Measurements from ENCODE around the gene IDH2. TPM values are rescaled to one million over a fixed set of nuclear protein-coding genes. Genes with fewer than 3 reads are reported as not detected.

The IDH2 gene
- total and polyA plus RNA-seq, 2 of the 4 experiments (the other 2 are of a cell fraction): 84.9 to 118 TPM

- H4K5ac ChIP-seq (ENCODE audit: low read depth, low read length): no peak overlapping the region
- intact Hi-C loops (cut with micrococcal nuclease): no loop called here
- BruUV-seq (replicated peaks): no TSS peak
- in situ Hi-C loops (cut with MboI; ENCODE audit: low sequenced_read_pairs): no loop called here
- H3K4ac ChIP-seq (ENCODE audit: low read depth, low read length): no peak overlapping the region
- H3K56ac ChIP-seq (ENCODE audit: extremely low read depth, insufficient read depth, low read length): no peak overlapping the region
- no peaks in the 10 kb centered on the region for H3K79me1 ChIP-seq (ENCODE audit: low read depth in 1 of 2, low read length in 2 of 2)
- H4K8ac ChIP-seq (ENCODE audit: low read depth in 2 of 2, low read length in 2 of 2): no peak overlapping the region
- H3K4me2 ChIP-seq (ENCODE audit: low read depth, low read length): no peak overlapping the region
- H3K36me3 ChIP-seq (ENCODE audit: control insufficient read depth, insufficient read depth, low read length): no peaks in the 10 kb centered on the region
- no peak overlapping the region for H2BK15ac ChIP-seq (ENCODE audit: low read depth, low read length)
- no peak for ATAC-seq (ENCODE audit: low read depth)
- no peaks in the 10 kb centered on the region; the same call in 1 of the 2 replicates for H3K9me3 ChIP-seq (ENCODE audit: control insufficient read depth, insufficient read depth, low read length)
- no peak overlapping the region for H3K14ac ChIP-seq (replicated peaks; ENCODE audit: low read depth, low read length)
- H3K27ac ChIP-seq (ENCODE audit: insufficient read depth, low read length): no peak overlapping the region
- H3K9ac ChIP-seq (ENCODE audit: low read depth, low read length): no peak overlapping the region
- CTCF ChIA-PET: no interaction called here
- peaks cover under 1% of the 10 kb centered on the region for H3K4me1 ChIP-seq (ENCODE audit: control insufficient read depth, insufficient read depth, low read length)
- H3K27me3 ChIP-seq (ENCODE audit: control insufficient read depth, insufficient read depth, low read length): peaks cover 20% of the 10 kb centered on the region
- no peak overlapping the region for H2BK5ac ChIP-seq (ENCODE audit: low read depth, low read length, poor library complexity, severe bottlenecking)
- no peak overlapping the region for H2BK20ac ChIP-seq (ENCODE audit: low read depth, low read length)
- 100% methylated on average over 1 of the region's 2 CpGs; no CpG with 5 or more reads in 1 of the 2 experiments for WGBS, 2 experiments (ENCODE audit: extremely low coverage in 2 of 2, insufficient read length in 1 of 2)
- H4K91ac ChIP-seq (ENCODE audit: insufficient read depth, low read depth, low read length): no peak overlapping the region
- no peaks in the 10 kb centered on the region for H4K20me1 ChIP-seq (ENCODE audit: insufficient read depth, low read length)
- no peak overlapping the region for H3K4me3 ChIP-seq (ENCODE audit: insufficient read depth, low read depth, low read length)
- H2AFZ ChIP-seq (replicated peaks; ENCODE audit: low read length, poor library complexity): no peak overlapping the region
- peaks cover 1% of the 10 kb centered on the region; the same call in 1 of the 2 replicates for H3K9me1 ChIP-seq (ENCODE audit: insufficient read depth, low read length)
- POLR2A ChIA-PET (ENCODE audit: unreplicated experiment): no interaction called here
- no peak overlapping the region for H2AK9ac ChIP-seq (replicated peaks; ENCODE audit: low read depth, low read length, poor library complexity)
- DNase-seq: no peak
- no peak for TF ChIP-seq RFX5 (IDR thresholded peaks at IDR 0.05; ENCODE audit: low read depth, low read length)
- no peak for TF ChIP-seq MAZ (IDR thresholded peaks at IDR 0.05; ENCODE audit: borderline replicate concordance, low read depth, low read length)
- TF ChIP-seq MAFK (IDR thresholded peaks at IDR 0.05; ENCODE audit: low read depth, low read length): no peak
- TF ChIP-seq CHD1 (IDR thresholded peaks at IDR 0.05; ENCODE audit: low read depth, low read length): no peak
- no peak for TF ChIP-seq ELK1 (IDR thresholded peaks at IDR 0.05; ENCODE audit: borderline replicate concordance, low read depth, low read length)
- no peak for TF ChIP-seq FOS (IDR thresholded peaks at IDR 0.05; ENCODE audit: low read depth, low read length)
- no peak for TF ChIP-seq POLR2A (IDR thresholded peaks at IDR 0.05; ENCODE audit: low read depth, low read length)
- no peak for TF ChIP-seq USF2 (IDR thresholded peaks at IDR 0.05; ENCODE audit: low read depth, low read length)
- no peak for TF ChIP-seq NFE2L2 (IDR thresholded peaks at IDR 0.05; ENCODE audit: low read depth, low read length)
- dilution Hi-C loops (cut with HindIII; ENCODE audit: low sequenced_read_pairs, unreplicated experiment): no loop called here
- no peak overlapping the region for H2BK120ac ChIP-seq (ENCODE audit: low read depth, low read length)
- no peak overlapping the region for H2AK5ac ChIP-seq (ENCODE audit: low read depth, low read length)
- H3K18ac ChIP-seq (ENCODE audit: low read depth, low read length): no peak overlapping the region
- H3K23ac ChIP-seq (ENCODE audit: low read depth, low read length): no peak overlapping the region
These were observed 29.6 kb upstream of the IDH2 start for GRCh38 chr15:90131848-90132247.
